AG04450 (cell line): ENCODE data around the gene TBATA. TPM values are rescaled to one million over a fixed set of nuclear protein-coding genes. Genes with fewer than 3 reads are reported as not detected.

Experiments used
- CTCF ChIA-PET: fragments of 300-600, 350-600 bp; formaldehyde crosslinking; extraction: SDS; loops from one replicate; lab custom pipeline; 2022; ENCODE audit warnings: antibody characterized with exemption, inconsistent platforms; lab: Charles Lee
- POLR2A ChIA-PET: fragments of 350-600 bp; formaldehyde crosslinking; extraction: SDS; loops from one replicate; lab custom pipeline; 2021; ENCODE audit warnings: antibody characterized with exemption, inconsistent platforms; lab: Yijun Ruan, JAX
- DNase-seq: peaks from one replicate; pipeline ENCODE4 v3.0.0-alpha.2; 2011; ENCODE audit warnings: low read depth, low spot score
- H3K27ac ChIP-seq: one replicate; pipeline ENCODE4 v1.5.1; 2012; ENCODE audit warnings: low read depth, low read length, control low read depth
- H3K27me3 ChIP-seq: one replicate; pipeline ENCODE4 v1.6.0; 2012; ENCODE audit warnings: low read length; ENCODE audit not compliant: control insufficient read depth, insufficient read depth
- H3K4me3 ChIP-seq: 2 replicates; pipeline ENCODE4 v1.5.1; 2011; ENCODE audit warnings: mild to moderate bottlenecking, low read depth, low read length, control low read depth
- H3K9me3 ChIP-seq: 2 replicates; pipeline ENCODE4 v1.5.1; 2012; ENCODE audit warnings: low read length; ENCODE audit not compliant: control insufficient read depth, insufficient read depth
- CTCF ChIP-seq: IDR thresholded peaks from 2 replicates; pipeline ENCODE4 v1.5.1; 2011; ENCODE audit warnings: low read depth, low read length, control low read depth, inconsistent platforms
- polyA plus RNA-seq: library from polyadenylated mRNA; depleted of rRNA; stranded (reverse); fragments of >200 nt; gene quantifications from 2 replicates; pipeline ENCODE4 v1.2.3, GENCODE V29; 2011

The TBATA gene
- polyA plus RNA-seq, 1 experiment: not detected

GRCh38 chr10:70804421-70804808 is 19.2 kb upstream of the TBATA start:
- no peak overlapping the region for H3K27ac ChIP-seq
- CTCF ChIA-PET: no interaction called here
- POLR2A ChIA-PET: no interaction called here
- no peak for TF ChIP-seq CTCF
- H3K4me3 ChIP-seq: no peak overlapping the region
- no peak for DNase-seq
- no peaks in the 10 kb centered on the region; the same call in 1 of the 2 replicates for H3K9me3 ChIP-seq
- H3K27me3 ChIP-seq: peaks cover 30% of the 10 kb centered on the region

- H3K27ac ChIP-seq: no peak overlapping the region
- TF ChIP-seq CTCF: no peak
- DNase-seq: no peak
- peaks cover 30% of the 10 kb centered on the region for H3K27me3 ChIP-seq
- POLR2A ChIA-PET: no interaction called here
- no peaks in the 10 kb centered on the region; the same call in 1 of the 2 replicates for H3K9me3 ChIP-seq
- no peak overlapping the region for H3K4me3 ChIP-seq
- CTCF ChIA-PET: interaction anchor here (0.7 to 0.9 kb wide), 2 partner anchors 11 to 252 kb away, joined by 3 read pairs; no protein-coding TSS in a partner anchor
Observed at GRCh38 chr10:70803775-70804420, 18.7 kb upstream of the TBATA start.

- Histone ChIP-seq H3K9me3 (peaks cover 2% of the 10 kb centered on the region; the same call in 1 of the 2 replicates), H3K27me3 (peaks cover 36% of the 10 kb centered on the region), H3K27ac (no peak overlapping the region), H3K4me3 (no peak overlapping the region)
- ChIA-PET CTCF (interaction anchor here (0.7 kb wide), 1 partner anchor 287 kb away, joined by 3 read pairs; no protein-coding TSS in a partner anchor), POLR2A (no interaction called here)
- no peak for TF ChIP-seq CTCF
- DNase-seq: no peak
Observed at GRCh38 chr10:70801854-70802253, 16.7 kb upstream of the TBATA start.

GRCh38 chr10:70799124-70799523 is 13.9 kb upstream of the TBATA start:
- Histone ChIP-seq H3K27ac (no peak overlapping the region), H3K9me3 (peaks cover 2% of the 10 kb centered on the region; the same call in 1 of the 2 replicates), H3K27me3 (peaks cover 44% of the 10 kb centered on the region), H3K4me3 (no peak overlapping the region)
- TF ChIP-seq CTCF: no peak
- CTCF ChIA-PET: no interaction called here
- POLR2A ChIA-PET: no interaction called here
- no peak for DNase-seq

GRCh38 chr10:70797840-70798239 is 12.7 kb upstream of the TBATA start:
- DNase-seq: no peak
- peaks cover 2% of the 10 kb centered on the region; the same call in 1 of the 2 replicates for H3K9me3 ChIP-seq
- no peak overlapping the region for H3K4me3 ChIP-seq
- peaks cover 46% of the 10 kb centered on the region for H3K27me3 ChIP-seq
- H3K27ac ChIP-seq: no peak overlapping the region
- TF ChIP-seq CTCF: no peak
- CTCF ChIA-PET: interaction anchor here (0.6 to 1.3 kb wide), 3 partner anchors 18 to 470 kb away, joined by 3 to 4 read pairs (median 3); partner anchors contain the start of gene SGPL1
- POLR2A ChIA-PET: no interaction called here
